Activated CD4-positive, alpha-beta T cell treated with anti-CD3 and anti-CD28 coated beads, Interleukin-2, amount 50 U/mL, for 48 hours (primary cell): ENCODE results near the gene PLS3.

Experiments
- DNase-seq, 2 experiments: peaks; one replicate each; pipeline ENCODE4 v3.0.0-alpha.2; 2020

Gene PLS3

DNA sequence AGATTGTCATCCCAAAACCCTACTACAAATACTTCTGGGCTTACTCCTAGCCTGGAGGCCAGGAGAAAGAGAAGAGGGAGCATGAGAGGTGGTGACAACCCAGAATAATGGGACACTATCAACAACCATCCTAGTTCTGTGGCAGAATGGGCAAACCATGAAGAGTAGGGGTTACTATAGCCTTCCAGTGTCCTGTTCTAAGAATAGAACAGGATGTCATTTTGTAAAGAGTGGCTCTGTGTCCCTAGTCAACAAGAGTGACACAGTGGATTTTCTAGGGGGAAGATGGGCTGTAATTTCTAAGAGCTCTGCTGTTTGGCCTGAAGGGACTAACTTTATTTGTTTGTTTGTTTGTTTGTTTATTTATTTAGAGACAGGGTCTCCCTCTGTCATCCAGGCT is 136.0 kb downstream of the PLS3 start:
- no peak for DNase-seq

DNA sequence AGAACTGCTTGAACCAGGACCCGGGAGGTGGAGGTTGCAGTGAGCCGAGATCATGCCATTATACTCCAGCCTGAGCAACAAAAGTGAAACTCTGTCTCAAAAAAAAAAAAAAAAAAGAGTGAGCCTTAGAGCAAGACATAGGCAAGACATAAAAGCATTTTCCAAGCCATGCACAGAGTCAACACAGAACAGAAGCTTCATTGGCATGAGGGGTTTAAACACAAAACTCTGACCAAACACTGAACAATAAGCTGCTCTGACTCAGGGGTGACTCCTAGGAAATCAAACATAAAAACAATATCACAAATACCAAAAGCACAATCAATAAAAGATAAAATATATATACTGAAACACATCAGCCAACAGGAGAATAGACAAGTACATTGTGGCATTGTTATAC is 136.8 kb downstream of the PLS3 start:
- DNase-seq: no peak
